BLaER1 treated with 17β-estradiol and CSF1 and Interleukin-3, amounts not matched to agents 10 nM and 100 nM (cell line): ENCODE results near the gene DECR2.
"Not testable (repeated sequence)": the region's sequence is repeated elsewhere in the genome, so short reads cannot be mapped to it uniquely, and the experiment has no call there.

ENCODE experiments used
- H3K27ac ChIP-seq, 11 experiments: shearing (Covaris generic); formaldehyde crosslinking; 2 replicates each; pipeline ENCODE4 v1.8.1; 2022
- H3K27me3 ChIP-seq, 11 experiments: shearing (Covaris generic); formaldehyde crosslinking; 2 replicates each; pipeline ENCODE4 v1.8.1; 2022
- H3K36me3 ChIP-seq, 11 experiments: shearing (Covaris generic); formaldehyde crosslinking; 2 replicates each; pipeline ENCODE4 v1.8.1; 2022
- H3K4me1 ChIP-seq, 10 experiments: shearing (Covaris generic); formaldehyde crosslinking; 2 replicates each; pipeline ENCODE4 v1.8.1; 2022
- H3K4me2 ChIP-seq, 11 experiments: shearing (Covaris generic); formaldehyde crosslinking; 2 replicates each; pipeline ENCODE4 v1.8.1; 2022
- H3K4me3 ChIP-seq, 10 experiments: shearing (Covaris generic); formaldehyde crosslinking; 2 replicates each; pipeline ENCODE4 v1.8.1; 2022
- H3K9ac ChIP-seq, 11 experiments: shearing (Covaris generic); formaldehyde crosslinking; 2 replicates each; pipeline ENCODE4 v1.8.1; 2022
- H3K9me3 ChIP-seq, 11 experiments: shearing (Covaris generic); formaldehyde crosslinking; replicated peaks in 1 of 11; 2 replicates each; pipeline ENCODE4 v1.8.1; 2022
- H4K20me1 ChIP-seq, 11 experiments: shearing (Covaris generic); formaldehyde crosslinking; 2 replicates each; pipeline ENCODE4 v1.8.1; 2022
- Cebpa-rat ChIP-seq, 11 experiments: shearing (Covaris generic); IDR thresholded peaks; 2 replicates each; pipeline ENCODE4 v1.8.1; 2022

The DECR2 gene

GRCh38 chr16:359067-359763 is 42.5 kb upstream of the DECR2 start:
- TF ChIP-seq Cebpa-rat (IDR thresholded peaks at IDR 0.05) = no peak
- H4K20me1 ChIP-seq = peaks cover 0 to 21% (median 5%) of the 10 kb centered on the region in 11 experiments; a peak in 5 of 22 replicates
- H3K4me2 ChIP-seq = no peak overlapping the region
- H3K4me1 ChIP-seq = peaks cover 13 to 33% (median 24%) of the 10 kb centered on the region in 10 experiments; a peak in 19 of 20 replicates
- H3K27me3 ChIP-seq = no peaks in the 10 kb centered on the region; a peak in 1 of 22 replicates
- H3K27ac ChIP-seq = no peak overlapping the region
- H3K36me3 ChIP-seq = no peaks in the 10 kb centered on the region
- no peak overlapping the region for H3K4me3 ChIP-seq
- H3K9ac ChIP-seq = no peak overlapping the region
- no peaks in the 10 kb centered on the region for H3K9me3 ChIP-seq

DNA sequence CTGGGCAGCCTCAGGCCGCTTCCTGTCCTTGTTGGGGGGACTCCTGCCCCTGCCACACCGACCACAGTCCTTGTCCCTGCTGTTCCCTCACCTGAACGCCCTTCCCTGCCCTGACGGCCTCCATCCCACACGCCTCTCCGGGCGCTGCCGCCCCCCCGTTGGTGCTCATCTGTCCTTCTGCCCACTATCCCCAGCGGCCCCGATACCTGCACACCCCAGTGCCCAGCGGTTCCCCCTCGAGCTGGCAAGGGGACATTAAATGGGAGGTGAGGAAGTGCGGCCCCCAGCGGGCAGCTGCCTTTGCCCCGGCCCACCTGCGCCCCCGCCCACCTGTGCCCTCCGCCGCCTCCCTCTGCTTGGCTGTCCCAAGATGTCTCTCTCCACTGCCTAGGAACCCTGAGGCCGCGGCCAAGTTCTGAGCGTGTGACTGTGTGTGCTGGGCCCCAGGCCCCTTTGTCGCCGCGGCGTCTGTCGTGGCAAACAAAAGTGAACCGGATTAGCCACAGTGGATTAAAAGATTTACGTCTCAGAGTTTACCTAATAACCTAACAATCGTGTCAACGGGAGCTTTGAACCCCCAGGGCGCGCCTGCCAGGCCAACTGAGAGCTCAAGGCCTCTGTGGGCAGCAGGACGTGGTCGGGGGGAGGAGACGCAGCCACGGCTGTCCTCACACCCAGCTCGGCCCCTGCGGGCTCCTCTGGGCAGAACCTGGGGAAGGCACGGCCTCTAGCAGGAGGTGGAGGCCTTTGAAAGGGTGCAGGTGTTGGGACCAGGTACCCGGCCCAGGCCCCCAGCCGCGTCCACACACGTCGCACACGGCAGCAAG is 41.6 kb upstream of the DECR2 start:
- H3K4me2 ChIP-seq = no peak overlapping the region
- H3K27me3 ChIP-seq = no peaks in the 10 kb centered on the region; a peak in 1 of 22 replicates
- H3K4me1 ChIP-seq = peaks cover 13 to 35% (median 27%) of the 10 kb centered on the region in 10 experiments; a peak in 19 of 20 replicates
- TF ChIP-seq Cebpa-rat (IDR thresholded peaks at IDR 0.05) = no peak
- H3K36me3 ChIP-seq = no peaks in the 10 kb centered on the region
- no peak overlapping the region for H3K4me3 ChIP-seq
- no peaks in the 10 kb centered on the region for H3K9me3 ChIP-seq
- H4K20me1 ChIP-seq = peaks cover 0 to 25% (median 5%) of the 10 kb centered on the region in 11 experiments; a peak in 5 of 22 replicates
- no peak overlapping the region for H3K9ac ChIP-seq
- no peak overlapping the region for H3K27ac ChIP-seq

DNA sequence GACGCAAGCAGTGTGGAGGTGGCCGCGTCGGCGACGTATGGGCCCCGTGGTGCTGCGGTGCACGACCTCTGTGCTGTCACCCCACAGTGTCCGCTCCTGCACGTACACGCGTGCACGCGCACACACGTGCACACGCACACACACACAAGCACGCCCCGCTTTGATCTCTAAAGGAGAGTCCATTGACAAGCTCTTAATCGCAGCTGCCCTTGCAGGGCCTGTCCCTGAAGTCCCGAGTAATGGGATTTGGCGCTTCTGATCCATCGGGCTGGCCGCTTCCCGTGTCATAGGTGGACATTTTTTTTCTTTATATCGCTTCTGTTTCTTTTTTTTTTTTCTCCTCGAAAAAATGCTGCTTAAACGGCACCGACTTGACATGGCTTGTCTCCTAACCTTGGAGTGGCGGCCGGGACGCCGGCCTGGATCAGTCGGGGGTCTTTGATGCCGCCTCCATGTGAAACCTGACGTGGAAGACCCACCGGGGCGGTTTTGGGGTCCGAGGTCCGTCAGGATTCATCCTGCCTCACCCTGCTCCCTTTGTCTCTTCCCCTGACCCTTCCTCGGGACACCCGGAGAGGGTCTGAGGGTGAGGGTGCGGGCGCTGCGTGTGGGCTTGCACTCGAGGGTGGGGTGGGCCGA is 40.9 kb upstream of the DECR2 start:
- Histone ChIP-seq H3K36me3 (peaks cover 0 to 2% (median 0%) of the 10 kb centered on the region in 11 experiments; a peak in 1 of 22 replicates), H3K4me2 (no peak overlapping the region), H3K4me1 (peaks cover 13 to 41% (median 28%) of the 10 kb centered on the region in 10 experiments; a peak in 19 of 20 replicates), H3K9ac (no peak overlapping the region), H3K4me3 (no peak overlapping the region), H3K27ac (no peak overlapping the region), H3K27me3 (no peaks in the 10 kb centered on the region; a peak in 1 of 22 replicates), H3K9me3 (no peaks in the 10 kb centered on the region), H4K20me1 (peaks cover 0 to 28% (median 5%) of the 10 kb centered on the region in 11 experiments; a peak in 7 of 22 replicates)
- no peak for TF ChIP-seq Cebpa-rat (IDR thresholded peaks at IDR 0.05)

- Histone ChIP-seq H3K4me2 (peak overlapping the region in 6 of 11 experiments; percentile 37 to 70 (median 65); a peak in 9 of 22 replicates), H3K9ac (no peak overlapping the region), H3K4me3 (no peak overlapping the region)
Measured at GRCh38 chr16:361341-361871, 40.3 kb upstream of the DECR2 start.

DNA sequence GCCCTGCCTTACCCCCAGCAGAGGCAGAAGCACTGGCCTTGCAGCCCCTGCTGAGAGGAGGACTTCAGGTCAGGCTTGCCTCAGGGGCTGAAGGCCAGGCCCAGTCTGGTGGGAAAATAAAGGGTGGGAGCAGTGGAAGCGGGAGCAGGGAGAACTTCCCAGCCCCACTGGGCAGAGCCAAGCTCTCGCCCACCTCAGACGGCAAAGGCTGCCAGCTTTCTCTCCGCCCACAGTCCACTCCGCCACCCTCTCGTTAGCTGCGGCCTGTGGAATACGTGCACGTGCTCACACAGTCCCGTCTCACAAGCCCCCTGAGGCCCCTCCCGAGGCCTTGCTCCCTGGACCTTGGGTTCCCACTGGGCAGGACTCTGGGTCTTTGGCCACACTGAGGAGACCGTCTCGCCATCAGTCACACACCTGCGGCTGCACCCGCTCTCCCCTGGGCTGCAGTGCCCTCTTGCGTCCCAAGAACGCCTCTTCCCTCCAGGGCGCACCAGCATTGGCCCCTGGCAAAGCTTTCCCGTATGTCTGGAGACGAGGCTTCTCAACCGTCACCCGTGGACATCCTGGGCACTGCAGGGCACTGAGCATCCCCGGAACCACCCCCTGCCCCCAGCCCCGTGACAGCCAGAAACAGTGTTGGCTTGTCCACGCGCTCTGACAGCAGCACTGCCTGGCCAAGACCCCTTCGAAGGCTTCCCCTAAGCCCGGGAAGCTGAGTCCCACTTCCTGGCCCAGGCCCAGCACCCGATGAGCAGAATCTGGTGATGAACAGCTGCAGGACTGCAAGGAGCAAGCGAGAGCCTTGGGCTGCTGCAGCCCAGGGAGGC is 39.6 kb upstream of the DECR2 start:
- H3K4me3 ChIP-seq = no peak overlapping the region
- H3K4me1 ChIP-seq = peaks cover 13 to 54% (median 40%) of the 10 kb centered on the region in 10 experiments; a peak in 19 of 20 replicates
- H3K9ac ChIP-seq = 0 out of 22 replicates have a peak overlapping the region, but pooled peaks of 2 of the 11 experiments have one; percentile 23 to 26
- peaks cover 6 to 15% (median 11%) of the 10 kb centered on the region in 11 experiments for H3K36me3 ChIP-seq
- H4K20me1 ChIP-seq = peaks cover 0 to 37% (median 13%) of the 10 kb centered on the region in 11 experiments; a peak in 11 of 22 replicates
- no peaks in the 10 kb centered on the region for H3K9me3 ChIP-seq
- H3K27me3 ChIP-seq = no peaks in the 10 kb centered on the region; a peak in 1 of 22 replicates
- peak overlapping the region; percentile 37 to 88 (median 65) for H3K4me2 ChIP-seq
- H3K27ac ChIP-seq = no peak overlapping the region
- no peak for TF ChIP-seq Cebpa-rat (IDR thresholded peaks at IDR 0.05)

More at GRCh38 chr16:361341-361871, 40.3 kb upstream of the DECR2 start:
- H3K9me3 ChIP-seq = no peaks in the 10 kb centered on the region
- no peaks in the 10 kb centered on the region; a peak in 1 of 22 replicates for H3K27me3 ChIP-seq
- no peak for TF ChIP-seq Cebpa-rat (IDR thresholded peaks at IDR 0.05)
- peaks cover 13 to 47% (median 34%) of the 10 kb centered on the region in 10 experiments; a peak in 19 of 20 replicates for H3K4me1 ChIP-seq
- H3K27ac ChIP-seq = no peak overlapping the region
- peaks cover 0 to 8% (median 4%) of the 10 kb centered on the region in 11 experiments; a peak in 18 of 22 replicates for H3K36me3 ChIP-seq
- H4K20me1 ChIP-seq = peaks cover 0 to 34% (median 10%) of the 10 kb centered on the region in 11 experiments; a peak in 11 of 22 replicates

DNA sequence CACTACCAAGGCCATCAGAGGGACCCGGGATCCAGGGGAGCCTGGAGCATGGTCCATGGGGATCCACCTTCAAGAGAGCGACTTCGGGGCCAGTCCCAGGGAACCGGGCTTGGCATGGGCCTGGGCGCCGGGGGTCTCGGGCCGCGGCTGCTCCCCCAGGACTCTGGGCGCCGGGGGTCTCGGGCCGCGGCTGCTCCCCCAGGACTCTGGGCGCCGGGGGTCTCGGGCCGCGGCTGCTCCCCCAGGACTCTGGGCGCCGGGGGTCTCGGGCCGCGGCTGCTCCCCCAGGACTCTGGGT is 39.0 kb upstream of the DECR2 start:
- not testable (repeated sequence) for H3K27me3 ChIP-seq, H3K9me3 ChIP-seq, H3K4me3 ChIP-seq, H3K27ac ChIP-seq
- Histone ChIP-seq H3K4me1 (peaks cover 13 to 60% (median 46%) of the 10 kb centered on the region in 10 experiments; a peak in 19 of 20 replicates), H3K36me3 (peaks cover 12 to 21% (median 17%) of the 10 kb centered on the region in 11 experiments), H3K9ac (peak overlapping the region in 2 of 11 experiments; percentile 23 to 26; a peak in 1 of 22 replicates), H3K4me2 (peak overlapping the region; percentile 37 to 88 (median 65)), H4K20me1 (peaks cover 0 to 39% (median 16%) of the 10 kb centered on the region in 11 experiments; a peak in 11 of 22 replicates)

GRCh38 chr16:363110-363765 is 38.4 kb upstream of the DECR2 start:
- H3K9me3 ChIP-seq = no peaks in the 10 kb centered on the region
- H3K36me3 ChIP-seq = peaks cover 17 to 26% (median 22%) of the 10 kb centered on the region in 11 experiments
- H3K4me2 ChIP-seq = peak overlapping the region; percentile 37 to 88 (median 65)
- H3K4me1 ChIP-seq = peaks cover 13 to 62% (median 48%) of the 10 kb centered on the region in 10 experiments; a peak in 19 of 20 replicates
- TF ChIP-seq Cebpa-rat (IDR thresholded peaks at IDR 0.05) = no peak
- peak overlapping the region in 2 of 11 experiments; percentile 15 to 23; a peak in 1 of 22 replicates for H3K9ac ChIP-seq
- H3K27me3 ChIP-seq = no peaks in the 10 kb centered on the region; a peak in 1 of 22 replicates
- H3K27ac ChIP-seq = no peak overlapping the region
- no peak overlapping the region for H3K4me3 ChIP-seq
- peaks cover 0 to 45% (median 21%) of the 10 kb centered on the region in 11 experiments; a peak in 14 of 22 replicates for H4K20me1 ChIP-seq
